ENCODE results near the gene BABAM2. TPM values are rescaled to one million over a fixed set of nuclear protein-coding genes. Genes with fewer than 3 reads are reported as not detected.

BABAM2 gene
- total RNA-seq, 1 experiment from 2014 or later, result 43.5 TPM

DNA sequence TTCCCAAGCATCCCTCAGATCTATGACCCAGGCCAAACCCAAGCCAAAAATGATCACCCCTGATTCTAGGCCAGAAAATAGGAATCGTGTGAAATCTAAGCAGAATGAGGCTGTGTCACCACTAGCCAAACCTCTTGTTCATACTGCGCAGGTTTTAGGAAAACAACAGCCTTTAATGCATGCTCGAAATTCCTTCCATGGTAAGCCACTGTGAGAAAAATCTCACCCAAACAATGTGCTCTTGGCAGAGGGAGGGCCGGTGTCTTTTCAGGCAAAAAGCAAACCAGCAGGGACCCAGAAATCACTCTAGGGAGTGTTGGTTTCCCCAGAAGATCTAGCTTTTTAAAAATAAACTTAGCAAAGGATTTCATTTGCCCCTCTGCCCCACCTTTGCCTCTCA lies 430.9 kb downstream of the BABAM2 start:
- no peak overlapping the region for H3K4me3 Mint-ChIP-seq (ENCODE audit: low read depth, unreplicated experiment)
- BruUV-seq (replicated peaks), result no TSS peak
- H3K36me3 Mint-ChIP-seq (ENCODE audit: insufficient read depth, unreplicated experiment), result no peaks in the 10 kb centered on the region
- no peaks in the 10 kb centered on the region for H3K9me3 Mint-ChIP-seq (ENCODE audit: low read depth, unreplicated experiment)
- TF ChIP-seq, protein P1, sequence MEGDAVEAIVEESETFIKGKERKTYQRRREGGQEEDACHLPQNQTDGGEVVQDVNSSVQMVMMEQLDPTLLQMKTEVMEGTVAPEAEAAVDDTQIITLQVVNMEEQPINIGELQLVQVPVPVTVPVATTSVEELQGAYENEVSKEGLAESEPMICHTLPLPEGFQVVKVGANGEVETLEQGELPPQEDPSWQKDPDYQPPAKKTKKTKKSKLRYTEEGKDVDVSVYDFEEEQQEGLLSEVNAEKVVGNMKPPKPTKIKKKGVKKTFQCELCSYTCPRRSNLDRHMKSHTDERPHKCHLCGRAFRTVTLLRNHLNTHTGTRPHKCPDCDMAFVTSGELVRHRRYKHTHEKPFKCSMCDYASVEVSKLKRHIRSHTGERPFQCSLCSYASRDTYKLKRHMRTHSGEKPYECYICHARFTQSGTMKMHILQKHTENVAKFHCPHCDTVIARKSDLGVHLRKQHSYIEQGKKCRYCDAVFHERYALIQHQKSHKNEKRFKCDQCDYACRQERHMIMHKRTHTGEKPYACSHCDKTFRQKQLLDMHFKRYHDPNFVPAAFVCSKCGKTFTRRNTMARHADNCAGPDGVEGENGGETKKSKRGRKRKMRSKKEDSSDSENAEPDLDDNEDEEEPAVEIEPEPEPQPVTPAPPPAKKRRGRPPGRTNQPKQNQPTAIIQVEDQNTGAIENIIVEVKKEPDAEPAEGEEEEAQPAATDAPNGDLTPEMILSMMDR (IDR thresholded peaks at IDR 0.05; ENCODE audit: unreplicated experiment), result no peak
- no peak for DNase-seq
- H3K4me1 Mint-ChIP-seq (ENCODE audit: low read depth, unreplicated experiment), result no peaks in the 10 kb centered on the region
- H3K27ac Mint-ChIP-seq (ENCODE audit: unreplicated experiment), result no peak overlapping the region
- no peaks in the 10 kb centered on the region for H3K27me3 Mint-ChIP-seq (ENCODE audit: unreplicated experiment)
- CTCF ChIA-PET, result no interaction called here
- intact Hi-C loops (cut with micrococcal nuclease; ENCODE audit: unreplicated experiment), result no loop called here

DNA sequence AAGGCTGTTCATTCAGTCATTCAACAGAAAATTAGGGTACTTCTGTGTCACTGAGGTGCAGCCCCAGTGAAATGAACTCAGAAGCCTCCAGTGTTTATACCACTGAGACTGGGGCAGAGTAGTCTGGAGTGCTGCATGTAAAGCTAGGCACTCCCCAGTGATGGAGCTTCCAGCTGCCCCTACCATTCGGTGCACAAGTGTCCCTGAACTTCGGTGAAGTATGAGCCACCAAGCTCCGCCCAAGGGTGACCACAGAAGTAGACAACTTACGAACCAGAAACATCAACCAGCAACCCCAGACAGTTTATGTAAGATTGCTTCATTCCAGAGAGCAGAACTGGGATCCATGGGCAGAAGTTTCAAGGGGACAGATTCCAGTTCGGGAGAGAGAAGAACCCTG lies 431.5 kb downstream of the BABAM2 start:
- Mint-ChIP-seq H3K4me3 (ENCODE audit: low read depth, unreplicated experiment) (no peak overlapping the region), H3K4me1 (ENCODE audit: low read depth, unreplicated experiment) (no peaks in the 10 kb centered on the region), H3K9me3 (ENCODE audit: low read depth, unreplicated experiment) (no peaks in the 10 kb centered on the region), H3K27me3 (ENCODE audit: unreplicated experiment) (no peaks in the 10 kb centered on the region), H3K36me3 (ENCODE audit: insufficient read depth, unreplicated experiment) (no peaks in the 10 kb centered on the region), H3K27ac (ENCODE audit: unreplicated experiment) (no peak overlapping the region)
- intact Hi-C loops (cut with micrococcal nuclease; ENCODE audit: unreplicated experiment), result no loop called here
- TF ChIP-seq, protein P1 (IDR thresholded peaks at IDR 0.05; ENCODE audit: unreplicated experiment), result no peak
- BruUV-seq (replicated peaks), result no TSS peak
- DNase-seq, result no peak
- CTCF ChIA-PET, result no interaction called here

DNA sequence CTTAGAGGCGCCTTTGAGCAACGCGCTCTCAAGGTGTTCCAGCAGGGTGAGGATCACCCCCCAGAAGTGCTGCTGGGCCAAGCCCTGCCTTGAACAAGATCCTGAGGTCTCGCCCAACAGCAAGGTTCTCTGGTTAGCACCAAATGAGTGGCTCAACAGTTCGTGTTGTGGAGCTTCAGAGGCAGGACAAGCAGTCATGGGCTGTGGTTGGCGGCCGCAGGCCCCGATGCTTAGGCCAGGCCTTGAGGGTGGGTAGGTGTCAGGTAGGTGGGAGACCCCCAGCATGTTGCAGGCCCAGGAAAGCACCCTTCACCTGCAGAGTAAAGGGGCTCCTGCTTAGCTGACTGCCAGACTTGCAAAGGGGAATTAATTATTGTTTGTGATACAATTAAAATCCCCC lies 431.9 kb downstream of the BABAM2 start:
- H3K36me3 Mint-ChIP-seq (ENCODE audit: insufficient read depth, unreplicated experiment), result no peaks in the 10 kb centered on the region
- no peak overlapping the region for H3K27ac Mint-ChIP-seq (ENCODE audit: unreplicated experiment)
- TF ChIP-seq, protein P1 (IDR thresholded peaks at IDR 0.05; ENCODE audit: unreplicated experiment), result no peak
- CTCF ChIA-PET, result no interaction called here
- no TSS peak for BruUV-seq (replicated peaks)
- H3K4me3 Mint-ChIP-seq (ENCODE audit: low read depth, unreplicated experiment), result no peak overlapping the region
- H3K4me1 Mint-ChIP-seq (ENCODE audit: low read depth, unreplicated experiment), result no peaks in the 10 kb centered on the region
- DNase-seq, result no peak
- H3K27me3 Mint-ChIP-seq (ENCODE audit: unreplicated experiment), result no peaks in the 10 kb centered on the region
- no peaks in the 10 kb centered on the region for H3K9me3 Mint-ChIP-seq (ENCODE audit: low read depth, unreplicated experiment)
- intact Hi-C loops (cut with micrococcal nuclease; ENCODE audit: unreplicated experiment), result no loop called here

DNA sequence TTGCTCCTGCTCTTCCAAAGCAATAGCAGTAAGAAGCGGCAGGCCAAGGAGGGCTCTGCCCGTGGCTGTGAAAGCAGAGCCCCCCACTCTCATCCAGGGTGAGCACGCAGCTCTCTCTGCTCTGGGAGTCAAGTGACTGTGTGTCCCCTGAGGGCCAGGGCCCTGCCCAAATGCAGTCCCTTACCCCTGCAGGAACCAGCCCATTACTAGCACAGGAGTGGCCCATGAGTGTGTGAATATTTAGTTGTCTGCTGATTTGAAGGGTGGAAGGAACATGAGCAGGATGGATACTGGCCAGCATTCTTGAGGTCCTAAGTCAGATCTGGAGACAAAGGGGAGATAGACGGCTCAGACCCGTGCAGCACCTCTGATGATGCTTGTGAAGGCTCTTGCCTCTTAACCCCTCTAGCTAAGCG lies 432.5 kb downstream of the BABAM2 start:
- H3K9me3 Mint-ChIP-seq (ENCODE audit: low read depth, unreplicated experiment), result no peaks in the 10 kb centered on the region
- intact Hi-C loops (cut with micrococcal nuclease; ENCODE audit: unreplicated experiment), result no loop called here
- no peaks in the 10 kb centered on the region for H3K36me3 Mint-ChIP-seq (ENCODE audit: insufficient read depth, unreplicated experiment)
- H3K4me1 Mint-ChIP-seq (ENCODE audit: low read depth, unreplicated experiment), result no peaks in the 10 kb centered on the region
- no TSS peak for BruUV-seq (replicated peaks)
- no peaks in the 10 kb centered on the region for H3K27me3 Mint-ChIP-seq (ENCODE audit: unreplicated experiment)
- DNase-seq, result no peak
- H3K27ac Mint-ChIP-seq (ENCODE audit: unreplicated experiment), result no peak overlapping the region
- CTCF ChIA-PET, result no interaction called here
- no peak overlapping the region for H3K4me3 Mint-ChIP-seq (ENCODE audit: low read depth, unreplicated experiment)
- TF ChIP-seq, protein P1 (IDR thresholded peaks at IDR 0.05; ENCODE audit: unreplicated experiment), result no peak

DNA sequence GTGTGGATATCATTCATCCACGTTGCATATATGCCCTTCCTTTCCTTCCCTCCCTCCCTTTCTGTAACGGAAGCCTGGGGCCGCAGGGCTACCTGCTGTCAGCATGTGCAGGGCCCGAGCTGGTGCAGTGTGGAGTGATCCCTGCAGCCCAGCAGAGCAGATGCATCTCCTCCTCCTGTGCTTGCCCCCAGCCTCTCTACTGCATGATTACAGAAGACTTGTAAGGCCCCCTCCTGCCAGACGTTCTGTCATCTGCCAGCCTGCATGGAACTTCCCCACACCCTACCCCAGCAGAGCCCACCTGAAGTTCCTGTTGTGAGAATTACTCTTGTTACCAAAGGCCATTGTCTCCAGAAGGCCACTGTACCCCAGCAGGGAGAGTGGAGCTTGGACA lies 434.6 kb downstream of the BABAM2 start:
- Mint-ChIP-seq H3K27me3 (ENCODE audit: unreplicated experiment) (no peaks in the 10 kb centered on the region), H3K27ac (ENCODE audit: unreplicated experiment) (no peak overlapping the region), H3K36me3 (ENCODE audit: insufficient read depth, unreplicated experiment) (no peaks in the 10 kb centered on the region), H3K4me1 (ENCODE audit: low read depth, unreplicated experiment) (no peaks in the 10 kb centered on the region), H3K4me3 (ENCODE audit: low read depth, unreplicated experiment) (no peak overlapping the region), H3K9me3 (ENCODE audit: low read depth, unreplicated experiment) (no peaks in the 10 kb centered on the region)
- TF ChIP-seq, protein P1 (IDR thresholded peaks at IDR 0.05; ENCODE audit: unreplicated experiment), result no peak
- no peak for DNase-seq
- intact Hi-C loops (cut with micrococcal nuclease; ENCODE audit: unreplicated experiment), result no loop called here
- no TSS peak for BruUV-seq (replicated peaks)
- CTCF ChIA-PET, result no interaction called here
